Activated CD4-positive, alpha-beta T cell treated with anti-CD3 and anti-CD28 coated beads, Interleukin-2, amount 10 ng/mL, durations not matched to agents 7 days and 5 days (primary cell): ENCODE measurements around the gene GPC6. TPM values are rescaled to one million over a fixed set of nuclear protein-coding genes. Genes with fewer than 3 reads are reported as not detected.

Source experiments
- CTCF ChIA-PET: fragments of 350-600 bp; sonication (Branson Sonifier 250); formaldehyde crosslinking; loops from one replicate; lab custom pipeline; 2021; ENCODE audit warnings: antibody characterized with exemption; lab: Charles Lee
- POLR2A ChIA-PET: fragments of 350-600 bp; sonication (Branson Sonifier 250); formaldehyde crosslinking; loops from one replicate; lab custom pipeline; 2021; ENCODE audit warnings: antibody characterized with exemption; lab: Charles Lee
- DNase-seq: peaks from one replicate; pipeline ENCODE4 v3.0.0-alpha.2; 2020
- H3K27ac Mint-ChIP-seq: one replicate; pipeline ENCODE4 v1.8.0; 2021; ENCODE audit warnings: mild to moderate bottlenecking, moderate library complexity, mixed read lengths
- H3K27me3 Mint-ChIP-seq: one replicate; pipeline ENCODE4 v1.8.0; 2021; ENCODE audit warnings: mixed read lengths
- H3K36me3 Mint-ChIP-seq: one replicate; pipeline ENCODE4 v1.8.0; 2021; ENCODE audit warnings: low read depth, mixed read lengths
- H3K4me1 Mint-ChIP-seq: one replicate; pipeline ENCODE4 v1.8.0; 2021; ENCODE audit warnings: mixed read lengths
- H3K4me3 Mint-ChIP-seq: one replicate; pipeline ENCODE4 v1.8.0; 2021; ENCODE audit warnings: mild to moderate bottlenecking, moderate library complexity, mixed read lengths
- H3K9me3 Mint-ChIP-seq: one replicate; pipeline ENCODE4 v1.8.0; 2021; ENCODE audit warnings: mixed read lengths
- total RNA-seq, 2 experiments: library from RNA; stranded (reverse); gene quantifications; one replicate each; pipeline ENCODE4 v1.2.3, GENCODE V29; 2021

The GPC6 gene
- total RNA-seq, 2 experiments from 2014 or later, result not detected

GRCh38 chr13:94030415-94031119 lies 804.0 kb downstream of the GPC6 start:
- Mint-ChIP-seq H3K4me3 (no peak overlapping the region), H3K4me1 (no peaks in the 10 kb centered on the region), H3K9me3 (no peaks in the 10 kb centered on the region), H3K27ac (no peak overlapping the region), H3K36me3 (no peaks in the 10 kb centered on the region), H3K27me3 (no peaks in the 10 kb centered on the region)
- POLR2A ChIA-PET, result no interaction called here
- CTCF ChIA-PET, result no interaction called here
- DNase-seq, result no peak

GRCh38 chr13:94031609-94032008 lies 805.0 kb downstream of the GPC6 start:
- Mint-ChIP-seq H3K27ac (no peak overlapping the region), H3K27me3 (no peaks in the 10 kb centered on the region), H3K4me1 (no peaks in the 10 kb centered on the region), H3K36me3 (no peaks in the 10 kb centered on the region), H3K4me3 (no peak overlapping the region), H3K9me3 (no peaks in the 10 kb centered on the region)
- ChIA-PET POLR2A (no interaction called here), CTCF (no interaction called here)
- no peak for DNase-seq

GRCh38 chr13:94033098-94033497 lies 806.5 kb downstream of the GPC6 start:
- no peaks in the 10 kb centered on the region for H3K36me3 Mint-ChIP-seq
- no peaks in the 10 kb centered on the region for H3K9me3 Mint-ChIP-seq
- CTCF ChIA-PET, result no interaction called here

GRCh38 chr13:94033830-94034642 lies 807.4 kb downstream of the GPC6 start:
- Mint-ChIP-seq H3K27ac (no peak overlapping the region), H3K36me3 (no peaks in the 10 kb centered on the region), H3K4me3 (no peak overlapping the region), H3K4me1 (no peaks in the 10 kb centered on the region), H3K27me3 (no peaks in the 10 kb centered on the region), H3K9me3 (no peaks in the 10 kb centered on the region)
- ChIA-PET POLR2A (no interaction called here), CTCF (no interaction called here)
- no peak for DNase-seq

More at GRCh38 chr13:94033098-94033497, 806.5 kb downstream of the GPC6 start:
- POLR2A ChIA-PET, result no interaction called here
- Mint-ChIP-seq H3K27me3 (no peaks in the 10 kb centered on the region), H3K27ac (no peak overlapping the region), H3K4me1 (no peaks in the 10 kb centered on the region), H3K4me3 (no peak overlapping the region)
- DNase-seq, result no peak

- DNase-seq, result no peak
- Mint-ChIP-seq H3K27me3 (no peaks in the 10 kb centered on the region), H3K4me1 (no peaks in the 10 kb centered on the region), H3K36me3 (no peaks in the 10 kb centered on the region), H3K27ac (no peak overlapping the region), H3K4me3 (no peak overlapping the region), H3K9me3 (no peaks in the 10 kb centered on the region)
- CTCF ChIA-PET, result no interaction called here
- POLR2A ChIA-PET, result no interaction called here
Observed at GRCh38 chr13:94050039-94050438, 823.4 kb downstream of the GPC6 start.

- Mint-ChIP-seq H3K9me3 (no peaks in the 10 kb centered on the region), H3K4me3 (no peak overlapping the region), H3K4me1 (no peaks in the 10 kb centered on the region), H3K27me3 (no peaks in the 10 kb centered on the region), H3K36me3 (no peaks in the 10 kb centered on the region), H3K27ac (no peak overlapping the region)
- DNase-seq, result no peak
- POLR2A ChIA-PET, result no interaction called here
- CTCF ChIA-PET, result interaction anchor here (1.1 kb wide), 1 partner anchor 14 kb away, joined by 3 read pairs; no protein-coding TSS in a partner anchor
Observed at GRCh38 chr13:94050686-94051085, 824.1 kb downstream of the GPC6 start.

- H3K36me3 Mint-ChIP-seq, result no peaks in the 10 kb centered on the region
- no peak overlapping the region for H3K27ac Mint-ChIP-seq
- no peaks in the 10 kb centered on the region for H3K4me1 Mint-ChIP-seq
- H3K27me3 Mint-ChIP-seq, result no peaks in the 10 kb centered on the region
- no peak for DNase-seq
- no peaks in the 10 kb centered on the region for H3K9me3 Mint-ChIP-seq
- ChIA-PET POLR2A (no interaction called here), CTCF (no interaction called here)
- H3K4me3 Mint-ChIP-seq, result no peak overlapping the region
Observed at GRCh38 chr13:94053986-94054593, 827.5 kb downstream of the GPC6 start.

GRCh38 chr13:94056362-94056990 lies 829.9 kb downstream of the GPC6 start:
- no peak for DNase-seq
- Mint-ChIP-seq H3K36me3 (no peaks in the 10 kb centered on the region), H3K27me3 (no peaks in the 10 kb centered on the region), H3K4me3 (no peak overlapping the region), H3K4me1 (no peaks in the 10 kb centered on the region), H3K9me3 (no peaks in the 10 kb centered on the region), H3K27ac (no peak overlapping the region)
- ChIA-PET CTCF (no interaction called here), POLR2A (no interaction called here)

- no peak for DNase-seq
- CTCF ChIA-PET, result no interaction called here
- H3K27me3 Mint-ChIP-seq, result no peaks in the 10 kb centered on the region
- no peaks in the 10 kb centered on the region for H3K36me3 Mint-ChIP-seq
- POLR2A ChIA-PET, result interaction anchor here (0.5 kb wide), 1 partner anchor 197 kb away, joined by 3 read pairs; no protein-coding TSS in a partner anchor
- H3K9me3 Mint-ChIP-seq, result no peaks in the 10 kb centered on the region
- no peak overlapping the region for H3K4me3 Mint-ChIP-seq
- H3K27ac Mint-ChIP-seq, result no peak overlapping the region
- no peaks in the 10 kb centered on the region for H3K4me1 Mint-ChIP-seq
Observed at GRCh38 chr13:94057618-94058186, 831.1 kb downstream of the GPC6 start.

- ChIA-PET CTCF (no interaction called here), POLR2A (no interaction called here)
- no peaks in the 10 kb centered on the region for H3K9me3 Mint-ChIP-seq
- no peak overlapping the region for H3K27ac Mint-ChIP-seq
- H3K27me3 Mint-ChIP-seq, result no peaks in the 10 kb centered on the region
- H3K4me3 Mint-ChIP-seq, result no peak overlapping the region
- H3K4me1 Mint-ChIP-seq, result no peaks in the 10 kb centered on the region
- H3K36me3 Mint-ChIP-seq, result no peaks in the 10 kb centered on the region
- no peak for DNase-seq
Observed at GRCh38 chr13:94058821-94059360, 832.3 kb downstream of the GPC6 start.

GRCh38 chr13:94061301-94061700 lies 834.7 kb downstream of the GPC6 start:
- Mint-ChIP-seq H3K36me3 (no peaks in the 10 kb centered on the region), H3K4me3 (no peak overlapping the region), H3K27ac (no peak overlapping the region), H3K4me1 (no peaks in the 10 kb centered on the region), H3K9me3 (no peaks in the 10 kb centered on the region), H3K27me3 (no peaks in the 10 kb centered on the region)
- no peak for DNase-seq
- CTCF ChIA-PET, result no interaction called here
- POLR2A ChIA-PET, result no interaction called here

- no peak overlapping the region for H3K27ac Mint-ChIP-seq
- H3K4me1 Mint-ChIP-seq, result no peaks in the 10 kb centered on the region
- CTCF ChIA-PET, result no interaction called here
- H3K4me3 Mint-ChIP-seq, result no peak overlapping the region
- POLR2A ChIA-PET, result no interaction called here
- H3K27me3 Mint-ChIP-seq, result no peaks in the 10 kb centered on the region
- DNase-seq, result no peak
- no peaks in the 10 kb centered on the region for H3K9me3 Mint-ChIP-seq
- H3K36me3 Mint-ChIP-seq, result no peaks in the 10 kb centered on the region
Observed at GRCh38 chr13:94063096-94063495, 836.5 kb downstream of the GPC6 start.
